ACC112 (cell line): ENCODE data around the gene ITGB6.

ENCODE experiments used
- H2AFZ ChIP-seq: fragments of 200-600 bp; sonication (generic); one replicate; pipeline ENCODE4 v1.6.0; 2017; ENCODE audit warnings: antibody characterized with exemption, low read length; ENCODE audit not compliant: unreplicated experiment
- H3K27ac ChIP-seq: fragments of 200-600 bp; sonication (generic); 2 replicates; pipeline ENCODE4 v1.5.1; 2014; ENCODE audit warnings: low read depth, mild to moderate bottlenecking, antibody characterized with exemption, low read length, moderate library complexity
- H3K27me3 ChIP-seq: fragments of 200-600 bp; sonication (generic); 2 replicates; pipeline ENCODE4 v1.6.1; 2014; ENCODE audit warnings: mild to moderate bottlenecking, antibody characterized with exemption, low read length, moderate library complexity, mixed read lengths; ENCODE audit not compliant: insufficient read depth
- H3K36me3 ChIP-seq: fragments of 200-600 bp; sonication (generic); 2 replicates; pipeline ENCODE4 v1.6.1; 2016; ENCODE audit warnings: mild to moderate bottlenecking, antibody characterized with exemption, low read length, moderate library complexity, mixed read lengths; ENCODE audit not compliant: insufficient read depth
- H3K4me1 ChIP-seq: fragments of 200-600 bp; sonication (generic); one replicate; pipeline ENCODE4 v1.6.1; 2016; ENCODE audit warnings: low read length, mixed read lengths; ENCODE audit not compliant: insufficient read depth, unreplicated experiment, control insufficient read depth
- H3K4me3 ChIP-seq: fragments of 200-600 bp; sonication (generic); 2 replicates; pipeline ENCODE4 v1.5.1; 2014; ENCODE audit warnings: mild to moderate bottlenecking, low read depth, low read length
- H3K79me2 ChIP-seq: fragments of 200-600 bp; sonication (generic); one replicate; pipeline ENCODE4 v1.6.0; 2016; ENCODE audit warnings: low read length; ENCODE audit not compliant: control insufficient read depth, unreplicated experiment, insufficient read depth

The ITGB6 gene

GRCh38 chr2:160229591-160229990 is 29.5 kb upstream of the ITGB6 start:
- peak overlapping the region; percentile 97 for H3K27ac ChIP-seq

GRCh38 chr2:160228141-160228917 is 28.3 kb upstream of the ITGB6 start:
- peak overlapping the region; percentile 32 for H3K4me3 ChIP-seq
- H3K27ac ChIP-seq = peak overlapping the region; percentile 97

More at GRCh38 chr2:160229591-160229990, 29.5 kb upstream of the ITGB6 start:
- H3K4me3 ChIP-seq = peak overlapping the region; percentile 12; the same call in 1 of the 2 replicates
- peaks cover 2% of the 10 kb centered on the region for H3K79me2 ChIP-seq
- H3K36me3 ChIP-seq = no peaks in the 10 kb centered on the region
- H2AFZ ChIP-seq = peak overlapping the region; percentile 34
- peaks cover 71% of the 10 kb centered on the region for H3K4me1 ChIP-seq
- no peaks in the 10 kb centered on the region for H3K27me3 ChIP-seq

GRCh38 chr2:160227293-160227915 is 27.3 kb upstream of the ITGB6 start:
- Histone ChIP-seq H3K27me3 (no peaks in the 10 kb centered on the region), H3K4me1 (peaks cover 69% of the 10 kb centered on the region), H3K27ac (peak overlapping the region; percentile 97), H2AFZ (no peak overlapping the region), H3K79me2 (peaks cover 2% of the 10 kb centered on the region), H3K4me3 (peak overlapping the region; percentile 32; the same call in 1 of the 2 replicates), H3K36me3 (no peaks in the 10 kb centered on the region)

More at GRCh38 chr2:160228141-160228917, 28.3 kb upstream of the ITGB6 start:
- H3K79me2 ChIP-seq = peaks cover 2% of the 10 kb centered on the region
- H3K27me3 ChIP-seq = no peaks in the 10 kb centered on the region
- peaks cover 77% of the 10 kb centered on the region for H3K4me1 ChIP-seq
- no peaks in the 10 kb centered on the region for H3K36me3 ChIP-seq
- no peak overlapping the region for H2AFZ ChIP-seq

GRCh38 chr2:160226367-160226766 is 26.3 kb upstream of the ITGB6 start:
- no peaks in the 10 kb centered on the region for H3K27me3 ChIP-seq
- H3K4me3 ChIP-seq = no peak overlapping the region
- no peaks in the 10 kb centered on the region for H3K36me3 ChIP-seq
- peaks cover 2% of the 10 kb centered on the region for H3K79me2 ChIP-seq
- peaks cover 77% of the 10 kb centered on the region for H3K4me1 ChIP-seq
- H2AFZ ChIP-seq = no peak overlapping the region
- H3K27ac ChIP-seq = peak overlapping the region; percentile 97

GRCh38 chr2:160225722-160226121 is 25.6 kb upstream of the ITGB6 start:
- H3K79me2 ChIP-seq = peaks cover 2% of the 10 kb centered on the region
- no peaks in the 10 kb centered on the region for H3K36me3 ChIP-seq
- H3K4me3 ChIP-seq = no peak overlapping the region
- H3K4me1 ChIP-seq = peaks cover 82% of the 10 kb centered on the region
- H3K27me3 ChIP-seq = no peaks in the 10 kb centered on the region
- peak overlapping the region; percentile 97 for H3K27ac ChIP-seq
- no peak overlapping the region for H2AFZ ChIP-seq

GRCh38 chr2:160224507-160224906 is 24.4 kb upstream of the ITGB6 start:
- Histone ChIP-seq H3K36me3 (no peaks in the 10 kb centered on the region), H3K79me2 (peaks cover 2% of the 10 kb centered on the region), H3K4me1 (peaks cover 82% of the 10 kb centered on the region), H3K27me3 (no peaks in the 10 kb centered on the region), H2AFZ (no peak overlapping the region), H3K4me3 (no peak overlapping the region), H3K27ac (peak overlapping the region; percentile 97)

- no peaks in the 10 kb centered on the region for H3K36me3 ChIP-seq
- peak overlapping the region; percentile 19 for H2AFZ ChIP-seq
- H3K27ac ChIP-seq = peak overlapping the region; percentile 97
- no peaks in the 10 kb centered on the region for H3K27me3 ChIP-seq
- peaks cover 2% of the 10 kb centered on the region for H3K79me2 ChIP-seq
- H3K4me3 ChIP-seq = no peak overlapping the region
- H3K4me1 ChIP-seq = peaks cover 77% of the 10 kb centered on the region
Observed at GRCh38 chr2:160224060-160224459, 24.0 kb upstream of the ITGB6 start.

GRCh38 chr2:160223560-160223959 is 23.5 kb upstream of the ITGB6 start:
- peaks cover 2% of the 10 kb centered on the region for H3K79me2 ChIP-seq
- H3K4me3 ChIP-seq = no peak overlapping the region
- no peaks in the 10 kb centered on the region for H3K27me3 ChIP-seq
- peaks cover 72% of the 10 kb centered on the region for H3K4me1 ChIP-seq
- peak overlapping the region; percentile 19 for H2AFZ ChIP-seq
- peak overlapping the region; percentile 97 for H3K27ac ChIP-seq
- H3K36me3 ChIP-seq = no peaks in the 10 kb centered on the region

- Histone ChIP-seq H3K27ac (no peak overlapping the region), H3K4me3 (no peak overlapping the region), H3K4me1 (peaks cover 64% of the 10 kb centered on the region)
Observed at GRCh38 chr2:160222546-160223283, 22.6 kb upstream of the ITGB6 start.

GRCh38 chr2:160221391-160222276 is 21.6 kb upstream of the ITGB6 start:
- Histone ChIP-seq H3K4me1 (peaks cover 53% of the 10 kb centered on the region), H3K79me2 (no peaks in the 10 kb centered on the region), H3K27ac (0 out of 2 replicates have a peak overlapping the region, but pooled peaks have one; percentile 10), H3K27me3 (no peaks in the 10 kb centered on the region), H2AFZ (no peak overlapping the region), H3K36me3 (no peaks in the 10 kb centered on the region), H3K4me3 (no peak overlapping the region)

More at GRCh38 chr2:160222546-160223283, 22.6 kb upstream of the ITGB6 start:
- H2AFZ ChIP-seq = no peak overlapping the region
- H3K79me2 ChIP-seq = peaks cover 2% of the 10 kb centered on the region
- H3K27me3 ChIP-seq = no peaks in the 10 kb centered on the region
- no peaks in the 10 kb centered on the region for H3K36me3 ChIP-seq
